ENCODE data around the gene PMM2.

Gene PMM2

DNA sequence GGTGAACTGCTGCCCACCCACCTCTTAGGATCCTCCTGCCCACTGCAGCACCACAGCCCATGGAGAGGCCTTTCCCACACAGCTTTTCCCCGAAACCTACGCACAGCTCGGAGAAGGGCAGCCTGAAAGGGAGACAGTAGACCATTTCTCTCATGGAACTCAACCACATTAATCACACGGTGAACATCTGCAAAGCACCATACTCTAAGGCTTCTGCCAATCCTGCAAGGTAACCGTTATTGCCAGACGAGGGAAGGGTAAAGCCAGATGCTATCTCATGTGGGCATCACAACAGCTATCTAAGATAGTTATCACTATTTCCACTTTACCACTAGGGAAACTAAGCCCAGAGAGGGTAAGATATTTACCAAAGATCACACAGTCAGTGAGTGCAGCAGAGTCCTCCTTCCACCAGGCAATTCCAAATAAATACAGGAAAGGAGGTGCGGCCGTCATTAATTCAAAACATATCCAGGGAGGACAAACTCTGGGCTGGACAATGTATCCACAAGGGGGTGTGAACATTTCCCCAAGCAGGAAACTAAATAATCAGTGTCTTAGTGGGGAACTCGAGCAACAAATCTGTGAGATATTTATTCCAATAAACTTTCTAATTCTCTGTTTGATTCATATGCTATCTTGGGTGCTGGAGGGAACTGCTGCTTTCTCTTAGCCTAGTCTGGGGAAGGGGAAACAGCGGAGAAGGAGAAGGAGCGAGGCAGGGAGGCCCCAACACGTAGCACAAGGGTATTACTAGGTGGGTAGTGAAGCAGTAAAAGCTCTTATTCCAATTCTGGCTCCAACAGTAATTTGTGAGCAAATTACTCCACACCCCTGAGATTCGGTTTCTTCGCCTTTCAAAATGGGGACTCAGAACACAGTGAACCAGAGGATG is 923 bp upstream of the PMM2 start:
- Histone ChIP-seq H3K4me2 (ENCODE audit: low read depth, low read length, poor library complexity, severe bottlenecking) (peak overlapping the region; percentile 92), H2AFZ (ENCODE audit: low read length) (peak overlapping the region; percentile 73; the same call in 1 of the 2 replicates), H3K9me2 (replicated peaks; ENCODE audit: low read depth, low read length) (no peaks in the 10 kb centered on the region), H3F3A (ENCODE audit: low read depth) (no peaks in the 10 kb centered on the region), H3K4me3 (ENCODE audit: low read length, poor library complexity, severe bottlenecking) (peak overlapping the region; percentile 85), H3K4me1 (ENCODE audit: insufficient read depth, low read length, poor library complexity, severe bottlenecking) (peaks cover 6% of the 10 kb centered on the region), H3K27me3 (ENCODE audit: insufficient read depth, low read length, poor library complexity, severe bottlenecking) (no peaks in the 10 kb centered on the region), H4K20me1 (ENCODE audit: insufficient read depth, low read length, poor library complexity, severe bottlenecking) (no peaks in the 10 kb centered on the region), H3K9ac (ENCODE audit: low read depth, low read length, poor library complexity, severe bottlenecking) (peak overlapping the region; percentile 86), H3K9me3 (ENCODE audit: insufficient read depth, low read depth, low read length) (no peaks in the 10 kb centered on the region), H3K79me2 (ENCODE audit: insufficient read depth, low read length) (peaks cover 51% of the 10 kb centered on the region), H3K36me3 (ENCODE audit: insufficient read depth, low read length) (no peaks in the 10 kb centered on the region)
- TF ChIP-seq CTCF (conservative IDR thresholded peaks at IDR 0.05; ENCODE audit: low read length) (no peak), EZH2phosphoT487 (IDR thresholded peaks at IDR 0.05; ENCODE audit: borderline replicate concordance) (no peak)

DNA sequence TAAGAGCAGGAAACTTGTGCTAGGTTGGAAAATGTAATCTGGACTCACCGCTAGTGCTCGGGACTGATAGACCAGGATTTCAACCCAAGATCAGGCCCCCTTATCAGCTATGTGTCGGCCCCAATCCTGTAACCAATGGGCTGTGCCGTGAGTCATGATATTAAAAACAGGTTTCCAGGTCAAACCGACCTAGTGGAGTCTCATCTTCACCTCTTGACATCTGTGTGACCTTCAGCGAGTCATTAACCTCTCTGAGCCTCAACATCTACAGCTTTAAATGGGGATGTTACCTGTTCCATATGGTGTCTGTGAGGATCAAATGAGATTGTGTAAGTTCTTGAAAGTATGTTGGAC is 512 bp downstream of the PMM2 start:
- Histone ChIP-seq H3K36me3 (ENCODE audit: insufficient read depth, low read length) (peaks cover 4% of the 10 kb centered on the region; the same call in 1 of the 2 replicates), H3K4me2 (ENCODE audit: low read depth, low read length, poor library complexity, severe bottlenecking) (peak overlapping the region; percentile 81), H3K9ac (ENCODE audit: low read depth, low read length, poor library complexity, severe bottlenecking) (peak overlapping the region; percentile 86), H2AFZ (ENCODE audit: low read length) (peak overlapping the region; percentile 23; the same call in 1 of the 2 replicates), H3K9me2 (replicated peaks; ENCODE audit: low read depth, low read length) (no peaks in the 10 kb centered on the region), H4K20me1 (ENCODE audit: insufficient read depth, low read length, poor library complexity, severe bottlenecking) (no peaks in the 10 kb centered on the region), H3K79me2 (ENCODE audit: insufficient read depth, low read length) (peaks cover 51% of the 10 kb centered on the region), H3K27me3 (ENCODE audit: insufficient read depth, low read length, poor library complexity, severe bottlenecking) (no peaks in the 10 kb centered on the region), H3K4me1 (ENCODE audit: insufficient read depth, low read length, poor library complexity, severe bottlenecking) (peaks cover 6% of the 10 kb centered on the region), H3K9me3 (ENCODE audit: insufficient read depth, low read depth, low read length) (no peaks in the 10 kb centered on the region), H3K4me3 (ENCODE audit: low read length, poor library complexity, severe bottlenecking) (peak overlapping the region; percentile 85), H3F3A (ENCODE audit: low read depth) (no peaks in the 10 kb centered on the region)
- TF ChIP-seq CTCF (conservative IDR thresholded peaks at IDR 0.05; ENCODE audit: low read length) (no peak), EZH2phosphoT487 (IDR thresholded peaks at IDR 0.05; ENCODE audit: borderline replicate concordance) (no peak)

GRCh38 chr16:8798535-8799157 is 1.0 kb downstream of the PMM2 start:
- Histone ChIP-seq H4K20me1 (ENCODE audit: insufficient read depth, low read length, poor library complexity, severe bottlenecking) (no peaks in the 10 kb centered on the region), H3K79me2 (ENCODE audit: insufficient read depth, low read length) (peaks cover 51% of the 10 kb centered on the region), H3K4me3 (ENCODE audit: low read length, poor library complexity, severe bottlenecking) (peak overlapping the region; percentile 85), H3K36me3 (ENCODE audit: insufficient read depth, low read length) (peaks cover 6% of the 10 kb centered on the region; the same call in 1 of the 2 replicates), H3K27me3 (ENCODE audit: insufficient read depth, low read length, poor library complexity, severe bottlenecking) (no peaks in the 10 kb centered on the region), H3K4me1 (ENCODE audit: insufficient read depth, low read length, poor library complexity, severe bottlenecking) (peaks cover 6% of the 10 kb centered on the region), H2AFZ (ENCODE audit: low read length) (no peak overlapping the region), H3K9me2 (replicated peaks; ENCODE audit: low read depth, low read length) (no peaks in the 10 kb centered on the region), H3K9ac (ENCODE audit: low read depth, low read length, poor library complexity, severe bottlenecking) (peak overlapping the region; percentile 86), H3K4me2 (ENCODE audit: low read depth, low read length, poor library complexity, severe bottlenecking) (peak overlapping the region; percentile 81), H3K9me3 (ENCODE audit: insufficient read depth, low read depth, low read length) (no peaks in the 10 kb centered on the region), H3F3A (ENCODE audit: low read depth) (no peaks in the 10 kb centered on the region)
- TF ChIP-seq CTCF (conservative IDR thresholded peaks at IDR 0.05; ENCODE audit: low read length) (no peak), EZH2phosphoT487 (IDR thresholded peaks at IDR 0.05; ENCODE audit: borderline replicate concordance) (no peak)

Data from Loucy (cell line).